Fibroblast of peridontal ligament (primary cell): ENCODE measurements around the gene EBF3.

Experiments
- DNase-seq: peaks from one replicate; pipeline ENCODE4 v3.0.0-alpha.2; 2010; ENCODE audit errors: extremely low read depth

The EBF3 gene

GRCh38 chr10:129912166-129912917 lies 51.7 kb downstream of the EBF3 start:
- DNase-seq = peak; percentile 89

- DNase-seq = no peak
Observed at GRCh38 chr10:129911451-129912165, 52.5 kb downstream of the EBF3 start.

GRCh38 chr10:129910861-129911260 lies 53.2 kb downstream of the EBF3 start:
- no peak for DNase-seq

GRCh38 chr10:129909531-129910256 lies 54.4 kb downstream of the EBF3 start:
- DNase-seq = no peak

GRCh38 chr10:129909080-129909479 lies 55.0 kb downstream of the EBF3 start:
- no peak for DNase-seq

GRCh38 chr10:129908406-129908805 lies 55.7 kb downstream of the EBF3 start:
- DNase-seq = no peak

- DNase-seq = no peak
Observed at GRCh38 chr10:129905553-129905952, 58.5 kb downstream of the EBF3 start.

- DNase-seq = no peak
Observed at GRCh38 chr10:129904323-129904722, 59.8 kb downstream of the EBF3 start.

GRCh38 chr10:129901389-129902006 lies 62.6 kb downstream of the EBF3 start:
- no peak for DNase-seq

- no peak for DNase-seq
Observed at GRCh38 chr10:129900825-129901224, 63.2 kb downstream of the EBF3 start.

GRCh38 chr10:129899276-129900130 lies 64.6 kb downstream of the EBF3 start:
- no peak for DNase-seq

- no peak for DNase-seq
Observed at GRCh38 chr10:129898706-129899268, 65.3 kb downstream of the EBF3 start.

- no peak for DNase-seq
Observed at GRCh38 chr10:129897871-129898626, 66.0 kb downstream of the EBF3 start.

GRCh38 chr10:129896860-129897200 lies 67.2 kb downstream of the EBF3 start:
- DNase-seq = no peak

- no peak for DNase-seq
Observed at GRCh38 chr10:129896136-129896859, 67.8 kb downstream of the EBF3 start.

GRCh38 chr10:129895811-129896135 lies 68.3 kb downstream of the EBF3 start:
- no peak for DNase-seq

GRCh38 chr10:129894698-129895097 lies 69.4 kb downstream of the EBF3 start:
- DNase-seq = no peak

GRCh38 chr10:129893104-129894089 lies 70.7 kb downstream of the EBF3 start:
- no peak for DNase-seq
